GM12874 (cell line): Measurements from ENCODE around the gene USP35.

ENCODE experiments used
- CTCF ChIP-seq: IDR thresholded peaks from 2 replicates; pipeline ENCODE4 v1.5.1; 2011; ENCODE audit warnings: low read depth, mild to moderate bottlenecking, control low read depth, low read length, moderate library complexity; ENCODE audit not compliant: insufficient read depth

USP35 gene

GRCh38 chr11:78208257-78209165 lies 19.8 kb downstream of the USP35 start:
- TF ChIP-seq CTCF = no peak

- no peak for TF ChIP-seq CTCF
These were observed 20.8 kb downstream of the USP35 start for GRCh38 chr11:78209478-78209877.

- no peak for TF ChIP-seq CTCF
These were observed 21.4 kb downstream of the USP35 start for GRCh38 chr11:78210000-78210608.

- no peak for TF ChIP-seq CTCF
These were observed 22.8 kb downstream of the USP35 start for GRCh38 chr11:78211565-78211964.

GRCh38 chr11:78212586-78213371 lies 24.1 kb downstream of the USP35 start:
- TF ChIP-seq CTCF = no peak

- TF ChIP-seq CTCF = no peak
These were observed 25.0 kb downstream of the USP35 start for GRCh38 chr11:78213526-78214330.
